ENCODE data around the gene FAM180A.
"Not testable (repeated sequence)": the region's sequence is repeated elsewhere in the genome, so short reads cannot be mapped to it uniquely, and the experiment has no call there.

Gene FAM180A

DNA sequence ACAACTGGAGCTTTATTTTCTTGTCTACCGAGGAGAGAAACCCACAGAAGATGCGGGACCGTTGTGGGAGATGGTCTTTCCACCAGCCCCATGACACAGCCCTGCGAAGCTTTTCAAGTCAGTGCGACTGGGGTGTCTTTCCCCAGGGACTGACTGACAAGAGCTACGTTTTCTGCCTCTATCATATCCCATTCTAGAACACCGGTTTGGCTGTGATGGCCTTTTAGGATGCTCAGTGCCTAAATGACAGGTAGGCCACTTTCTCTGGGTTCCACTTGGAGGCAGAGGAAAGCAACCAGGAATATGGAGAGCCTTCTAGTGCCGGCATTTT, 37.5 kb downstream of the FAM180A start:
- DNase-seq (no peak), ATAC-seq (replicated peaks) (no peak)
- no peaks in the 10 kb centered on the region for H3K27me3 Mint-ChIP-seq
- H3K36me3 Mint-ChIP-seq (ENCODE audit: insufficient read depth): no peaks in the 10 kb centered on the region
- no peak overlapping the region for H3K4me3 Mint-ChIP-seq
- H3K4me1 Mint-ChIP-seq (ENCODE audit: low read depth in 2 of 2): no peaks in the 10 kb centered on the region
- H3K27ac Mint-ChIP-seq: no peak overlapping the region
- H3K9me3 Mint-ChIP-seq: no peaks in the 10 kb centered on the region

DNA sequence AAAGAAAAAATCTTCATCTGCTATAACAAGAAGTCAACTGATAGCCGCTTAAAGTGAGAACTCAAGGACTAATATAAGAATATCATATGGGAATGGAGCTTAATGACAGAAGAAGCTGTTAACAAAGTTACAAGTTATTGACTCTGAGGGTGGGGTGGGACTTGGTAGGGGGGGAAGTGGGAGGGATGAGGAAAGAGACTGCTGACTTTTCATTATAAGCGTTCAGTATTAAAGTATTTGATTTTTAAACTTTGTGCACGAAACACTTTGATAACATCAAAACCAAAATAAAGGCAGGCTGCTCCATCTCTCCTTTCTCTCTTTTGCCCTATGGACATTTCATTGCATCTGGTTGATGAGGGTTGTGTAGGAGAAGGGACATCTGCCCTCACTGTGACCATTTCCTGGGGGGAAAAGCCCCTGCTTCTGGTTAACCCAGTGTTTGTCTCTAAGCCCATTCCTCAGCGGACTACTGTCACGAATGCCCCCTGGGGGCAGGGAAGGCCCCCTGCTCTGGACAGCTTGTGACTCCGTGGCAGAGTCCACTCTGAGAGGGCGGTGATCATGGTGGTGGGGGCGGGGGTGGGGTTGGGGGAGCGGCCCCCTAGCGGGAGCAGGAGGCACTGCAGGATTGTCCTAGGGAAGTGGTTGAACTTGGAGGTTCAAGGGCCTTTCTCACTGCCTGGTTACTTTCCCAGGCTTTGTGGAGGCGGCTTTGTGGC, 38.0 kb downstream of the FAM180A start:
- H3K27me3 Mint-ChIP-seq: no peaks in the 10 kb centered on the region
- no peaks in the 10 kb centered on the region for H3K9me3 Mint-ChIP-seq
- H3K27ac Mint-ChIP-seq: no peak overlapping the region
- H3K4me1 Mint-ChIP-seq (ENCODE audit: low read depth in 2 of 2): peaks cover 0 to 2% of the 10 kb centered on the region in 2 donors
- DNase-seq: peak in 1 of 3 experiments; percentile 4
- ATAC-seq (replicated peaks): no peak
- H3K36me3 Mint-ChIP-seq (ENCODE audit: insufficient read depth): no peaks in the 10 kb centered on the region
- H3K4me3 Mint-ChIP-seq: no peak overlapping the region

DNA sequence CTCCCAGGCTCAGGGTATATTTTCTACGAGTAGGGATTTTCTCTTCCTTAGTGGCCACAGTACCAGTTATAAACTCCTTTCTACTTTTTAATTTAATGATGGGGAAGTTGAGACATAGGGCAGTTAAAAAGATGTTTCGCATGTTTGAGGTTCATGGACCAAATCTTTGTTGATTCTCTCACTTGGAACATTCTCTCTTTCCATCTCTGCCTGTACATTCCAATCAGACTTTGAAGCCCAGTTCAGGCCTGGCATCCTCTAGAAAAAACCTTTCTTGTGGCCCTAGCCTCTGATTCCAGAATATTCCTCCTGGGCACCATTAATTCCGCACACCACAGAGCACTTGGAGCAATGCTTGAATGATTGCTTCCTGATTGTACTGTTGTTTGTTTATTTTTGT, 39.1 kb downstream of the FAM180A start:
- no peak overlapping the region for H3K27ac Mint-ChIP-seq
- no peaks in the 10 kb centered on the region for H3K36me3 Mint-ChIP-seq (ENCODE audit: insufficient read depth)
- ATAC-seq (replicated peaks) (no peak), DNase-seq (no peak)
- H3K4me3 Mint-ChIP-seq: no peak overlapping the region
- no peaks in the 10 kb centered on the region for H3K27me3 Mint-ChIP-seq
- no peaks in the 10 kb centered on the region for H3K9me3 Mint-ChIP-seq
- H3K4me1 Mint-ChIP-seq (ENCODE audit: low read depth in 2 of 2): peaks cover 0 to 3% of the 10 kb centered on the region in 2 donors

DNA sequence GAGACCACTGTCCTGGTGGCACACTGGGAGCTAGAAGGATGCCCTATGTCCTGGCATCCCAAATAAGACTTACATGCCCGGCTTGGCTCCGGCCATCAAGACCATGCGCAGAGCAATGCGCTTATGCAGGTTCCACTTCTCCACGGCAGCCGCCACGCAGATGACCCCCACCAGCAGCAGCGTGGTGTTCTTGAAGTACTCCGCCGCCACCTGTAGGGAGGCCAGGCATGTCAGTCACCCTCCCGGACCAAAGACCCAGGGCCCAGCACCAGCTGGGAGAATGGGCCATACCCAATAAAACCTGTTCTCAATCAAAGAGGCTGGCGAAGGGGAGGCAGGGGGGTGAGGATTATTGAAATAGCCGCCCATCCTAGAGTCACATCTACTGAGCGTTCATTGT, 40.6 kb downstream of the FAM180A start:
- ATAC-seq (replicated peaks): no peak

DNA sequence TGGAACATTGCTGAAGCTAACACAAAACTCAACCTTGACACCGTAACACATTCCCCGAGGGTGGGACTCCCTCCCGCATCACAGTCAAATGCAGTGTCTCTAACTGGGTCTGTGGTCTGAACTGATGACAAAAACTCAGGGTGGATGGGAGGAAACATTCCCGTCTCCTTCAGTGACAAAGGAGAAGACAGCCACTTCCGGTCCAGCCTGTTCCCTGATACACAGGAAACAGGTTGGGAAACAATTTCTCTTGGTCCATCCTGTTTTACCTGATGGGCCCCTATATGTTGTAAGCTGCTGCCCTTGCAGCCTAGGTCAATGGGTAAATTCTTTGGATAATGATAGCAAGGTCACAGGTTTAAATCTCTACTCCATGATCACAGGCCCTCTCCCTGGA, 41.0 kb downstream of the FAM180A start:
- no peaks in the 10 kb centered on the region for H3K36me3 Mint-ChIP-seq (ENCODE audit: insufficient read depth)
- H3K27ac Mint-ChIP-seq: no peak overlapping the region
- DNase-seq (no peak), ATAC-seq (replicated peaks) (no peak)
- H3K4me3 Mint-ChIP-seq: no peak overlapping the region
- H3K27me3 Mint-ChIP-seq: no peaks in the 10 kb centered on the region
- H3K9me3 Mint-ChIP-seq: no peaks in the 10 kb centered on the region
- H3K4me1 Mint-ChIP-seq (ENCODE audit: low read depth in 2 of 2): peaks cover 0 to 7% of the 10 kb centered on the region in 2 donors

More for the DNA sequence above, 40.6 kb downstream of the FAM180A start:
- Mint-ChIP-seq H3K4me1 (ENCODE audit: low read depth in 2 of 2) (peaks cover 0 to 7% of the 10 kb centered on the region in 2 donors), H3K27ac (no peak overlapping the region), H3K27me3 (no peaks in the 10 kb centered on the region), H3K4me3 (no peak overlapping the region), H3K9me3 (no peaks in the 10 kb centered on the region), H3K36me3 (ENCODE audit: insufficient read depth) (no peaks in the 10 kb centered on the region)
- no peak for DNase-seq

DNA sequence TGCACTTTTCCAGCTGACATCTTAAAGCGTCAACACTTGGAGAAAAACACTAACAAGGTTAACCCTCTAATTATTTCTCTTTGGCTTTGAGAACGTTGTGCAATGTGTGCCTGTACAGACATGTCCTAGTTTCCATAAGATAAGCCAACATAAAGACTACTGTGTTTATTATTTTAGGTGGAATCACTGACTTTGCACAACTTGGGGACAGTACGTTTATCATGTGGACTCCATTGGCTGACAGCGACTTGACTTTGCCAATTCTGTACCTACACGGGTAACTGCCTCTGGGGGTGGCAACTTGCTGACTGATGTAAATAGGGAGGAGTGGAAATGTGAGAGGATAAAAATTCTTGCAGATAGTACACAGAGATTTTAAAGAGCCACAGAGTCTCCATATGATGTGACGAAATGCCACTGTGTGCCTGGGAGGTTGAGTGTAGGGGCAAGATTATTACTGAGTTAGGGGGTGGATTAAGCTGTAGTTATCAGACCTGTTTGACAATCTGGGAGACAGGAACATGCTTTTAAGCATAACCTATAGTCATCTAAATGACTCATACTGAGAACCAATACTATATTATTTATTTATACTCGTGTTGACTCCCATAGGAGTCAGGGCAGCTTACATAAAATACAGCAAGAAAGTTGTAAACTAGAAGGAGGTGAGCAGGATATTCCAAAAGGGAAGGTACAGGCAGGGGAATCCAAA, 41.6 kb downstream of the FAM180A start:
- Mint-ChIP-seq H3K27me3 (no peaks in the 10 kb centered on the region), H3K27ac (no peak overlapping the region), H3K36me3 (ENCODE audit: insufficient read depth) (no peaks in the 10 kb centered on the region), H3K4me1 (ENCODE audit: low read depth in 2 of 2) (peaks cover 0 to 7% of the 10 kb centered on the region in 2 donors), H3K9me3 (no peaks in the 10 kb centered on the region), H3K4me3 (no peak overlapping the region)
- ATAC-seq (replicated peaks) (no peak), DNase-seq (no peak)

DNA sequence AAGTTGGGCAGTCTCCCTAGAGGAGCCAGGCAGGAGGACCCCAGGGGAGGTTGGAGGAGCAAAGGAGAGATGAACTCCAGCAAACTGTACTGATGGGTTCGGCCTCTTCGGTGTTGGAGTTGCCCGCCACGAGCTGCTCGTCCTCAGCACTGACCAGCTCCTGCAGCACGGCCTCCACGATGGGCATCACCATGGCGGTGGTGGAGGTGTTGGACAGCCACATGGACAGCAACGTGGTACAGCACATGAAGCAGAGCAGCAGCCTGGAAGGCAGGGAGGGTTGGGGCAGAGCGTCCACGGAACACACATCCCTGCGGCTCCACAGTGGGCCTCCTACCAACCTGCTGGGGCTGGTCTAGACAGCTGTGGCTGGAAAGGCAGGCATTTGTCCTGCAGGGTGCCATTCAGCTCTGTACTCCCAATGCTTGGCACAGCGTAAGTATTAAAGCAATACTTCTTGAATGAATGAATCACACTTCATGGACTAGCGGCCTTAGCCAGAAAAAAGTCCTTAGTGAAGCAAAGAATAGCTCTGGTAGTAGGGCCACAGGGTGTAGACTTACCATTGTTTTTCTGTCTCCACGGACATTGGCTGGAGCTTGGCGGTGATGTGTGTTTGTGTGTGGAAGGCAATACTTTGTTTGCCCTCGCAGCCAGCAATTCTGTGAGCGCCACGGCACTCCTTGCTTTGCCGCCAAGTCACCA, 42.4 kb downstream of the FAM180A start:
- peaks cover 0 to 7% of the 10 kb centered on the region in 2 donors for H3K4me1 Mint-ChIP-seq (ENCODE audit: low read depth in 2 of 2)
- DNase-seq (no peak), ATAC-seq (replicated peaks) (no peak)
- H3K4me3 Mint-ChIP-seq: no peak overlapping the region
- peak overlapping the region in 1 of 2 donors; percentile 10 for H3K27ac Mint-ChIP-seq
- no peaks in the 10 kb centered on the region for H3K9me3 Mint-ChIP-seq
- H3K36me3 Mint-ChIP-seq (ENCODE audit: insufficient read depth): no peaks in the 10 kb centered on the region
- no peaks in the 10 kb centered on the region for H3K27me3 Mint-ChIP-seq

DNA sequence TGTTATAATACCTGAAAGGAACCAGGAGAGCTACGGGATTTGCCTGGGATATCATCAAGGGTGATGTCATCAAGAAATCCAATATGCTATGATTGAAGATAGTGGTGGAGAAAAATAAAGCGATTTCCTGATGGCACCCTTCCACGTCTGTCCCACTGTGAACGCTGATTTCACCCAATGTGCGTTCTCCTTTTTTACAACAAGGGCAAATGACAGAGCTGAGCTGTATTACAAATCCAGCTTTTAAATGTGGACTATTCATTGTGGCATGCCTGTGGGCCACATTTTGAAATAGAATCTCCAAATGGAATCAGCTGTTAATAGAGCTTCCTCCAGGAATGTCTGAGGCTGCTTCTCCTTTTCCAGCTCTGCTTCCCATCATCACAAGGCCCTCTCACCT, 43.9 kb downstream of the FAM180A start:
- H3K27ac Mint-ChIP-seq: peak overlapping the region in 1 of 2 donors; percentile 11
- no peak for ATAC-seq (replicated peaks)
- H3K4me3 Mint-ChIP-seq: no peak overlapping the region
- H3K36me3 Mint-ChIP-seq (ENCODE audit: insufficient read depth): no peaks in the 10 kb centered on the region
- no peak for DNase-seq
- no peaks in the 10 kb centered on the region for H3K9me3 Mint-ChIP-seq
- no peaks in the 10 kb centered on the region for H3K27me3 Mint-ChIP-seq
- peaks cover 0 to 7% of the 10 kb centered on the region in 2 donors for H3K4me1 Mint-ChIP-seq (ENCODE audit: low read depth in 2 of 2)

DNA sequence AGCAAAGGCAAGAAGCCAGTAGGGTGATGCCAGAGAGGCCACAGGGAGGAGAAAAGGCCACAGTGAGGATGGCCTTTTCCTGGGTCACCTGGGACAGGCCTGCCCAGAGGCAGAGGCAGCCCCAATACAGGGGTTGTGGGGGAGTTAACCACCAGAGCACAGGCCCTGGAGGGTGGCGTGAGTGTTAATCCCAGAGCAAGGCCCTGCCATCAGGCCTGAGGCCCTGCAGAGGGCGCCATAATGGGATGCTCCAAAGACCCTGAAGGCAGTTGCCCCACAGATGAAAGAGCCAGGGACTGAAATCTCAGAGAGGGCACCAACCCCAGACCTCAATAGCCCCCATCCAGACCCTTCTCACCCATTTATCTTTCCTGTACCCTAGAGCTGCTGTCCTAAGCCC, 44.5 kb downstream of the FAM180A start:
- DNase-seq (no peak), ATAC-seq (replicated peaks) (no peak)
- no peaks in the 10 kb centered on the region for H3K36me3 Mint-ChIP-seq (ENCODE audit: insufficient read depth)
- no peak overlapping the region for H3K27ac Mint-ChIP-seq
- H3K4me3 Mint-ChIP-seq: no peak overlapping the region
- peaks cover 0 to 7% of the 10 kb centered on the region in 2 donors for H3K4me1 Mint-ChIP-seq (ENCODE audit: low read depth in 2 of 2)
- H3K9me3 Mint-ChIP-seq: no peaks in the 10 kb centered on the region
- H3K27me3 Mint-ChIP-seq: no peaks in the 10 kb centered on the region

DNA sequence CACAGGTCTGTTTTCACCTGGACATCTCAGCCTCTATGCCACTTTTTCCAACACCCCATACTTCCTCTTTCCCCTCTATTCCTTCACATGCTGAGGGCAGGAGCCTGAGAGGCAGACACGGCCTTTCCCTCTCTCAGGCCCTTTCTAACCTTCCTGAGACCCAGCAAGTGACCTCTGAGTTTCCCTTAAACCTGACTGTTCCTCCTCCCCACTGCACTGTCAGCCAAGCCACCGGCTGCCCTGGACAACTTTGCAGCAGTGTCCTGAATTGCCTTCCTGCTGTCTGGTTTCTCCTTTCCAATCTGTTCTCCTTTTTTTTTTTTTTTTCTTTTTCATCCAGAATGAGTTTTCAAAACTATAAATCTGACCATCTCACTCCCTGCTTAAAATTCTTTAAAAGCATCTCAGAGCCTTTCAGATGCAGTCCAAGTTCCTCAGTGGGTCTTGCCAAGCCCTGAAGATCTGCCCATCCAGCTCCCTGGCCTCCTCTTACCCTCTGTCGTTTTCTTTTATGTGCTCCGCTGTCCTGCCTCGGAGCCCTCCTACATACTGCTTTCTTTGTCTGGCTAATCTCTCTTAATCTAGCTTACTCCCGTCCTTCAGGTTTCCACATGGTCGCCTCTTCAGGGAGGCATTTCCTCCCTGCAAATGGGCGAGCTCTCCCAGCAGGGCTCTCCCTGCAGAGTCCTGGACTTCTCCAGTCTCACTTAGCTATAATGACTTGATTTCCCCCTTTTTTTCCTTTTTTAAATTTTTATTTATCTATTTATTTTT, 51.1 kb downstream of the FAM180A start:
- DNase-seq: no peak
- Mint-ChIP-seq H3K36me3 (ENCODE audit: insufficient read depth) (peaks cover 3% of the 10 kb centered on the region), H3K4me3 (no peak overlapping the region), H3K27ac (no peak overlapping the region), H3K4me1 (ENCODE audit: low read depth in 2 of 2) (no peaks in the 10 kb centered on the region), H3K9me3 (no peaks in the 10 kb centered on the region), H3K27me3 (no peaks in the 10 kb centered on the region)
- ATAC-seq (replicated peaks): no peak

DNA sequence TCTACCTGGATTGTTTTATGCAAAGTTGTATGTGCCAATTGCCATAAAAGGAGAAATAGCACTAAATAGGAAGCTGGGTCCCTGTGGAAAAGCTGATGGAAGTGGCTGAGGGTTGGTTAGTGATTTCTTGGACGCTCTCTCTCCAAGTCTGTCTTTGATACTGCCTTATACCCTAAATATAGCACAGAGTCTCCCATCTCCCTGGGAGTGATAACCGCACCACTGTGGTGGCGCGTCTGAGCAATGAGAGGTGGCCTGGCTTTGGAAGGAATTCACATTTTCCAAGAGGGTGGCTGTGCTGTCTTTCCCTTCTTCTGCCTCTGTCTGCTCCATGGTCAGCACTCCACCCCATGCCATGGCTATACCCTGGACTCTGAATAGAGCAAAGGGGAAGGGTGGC, 55.1 kb downstream of the FAM180A start:
- H3K27ac Mint-ChIP-seq: no peak overlapping the region
- H3K27me3 Mint-ChIP-seq: no peaks in the 10 kb centered on the region
- peaks cover 3% of the 10 kb centered on the region for H3K36me3 Mint-ChIP-seq (ENCODE audit: insufficient read depth)
- no peaks in the 10 kb centered on the region for H3K4me1 Mint-ChIP-seq (ENCODE audit: low read depth in 2 of 2)
- no peak for DNase-seq
- no peak for ATAC-seq (replicated peaks)
- no peak overlapping the region for H3K4me3 Mint-ChIP-seq
- no peaks in the 10 kb centered on the region for H3K9me3 Mint-ChIP-seq

DNA sequence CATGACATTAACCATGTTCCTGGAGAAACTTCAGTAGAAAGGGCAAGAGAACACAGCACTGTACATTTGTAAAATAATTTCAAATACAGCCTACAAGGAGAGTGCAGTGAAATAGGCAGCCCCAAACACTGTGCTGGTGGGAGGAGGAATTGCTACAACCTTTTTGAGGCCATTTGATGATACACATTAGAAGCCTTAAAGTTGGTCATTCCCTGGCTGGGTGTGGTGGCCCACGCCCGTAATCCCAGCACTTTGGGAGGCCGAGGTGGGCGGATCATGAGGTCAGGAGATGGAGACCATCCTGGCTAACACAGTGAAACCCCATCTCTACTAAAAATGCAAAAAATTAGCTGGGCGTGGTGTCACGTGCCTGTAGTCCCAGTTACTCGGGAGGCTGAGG, 56.0 kb downstream of the FAM180A start:
- not testable (repeated sequence) for H3K4me1 Mint-ChIP-seq (ENCODE audit: low read depth in 2 of 2); H3K9me3 Mint-ChIP-seq; H3K36me3 Mint-ChIP-seq (ENCODE audit: insufficient read depth); ATAC-seq (replicated peaks); DNase-seq; H3K27ac Mint-ChIP-seq; H3K27me3 Mint-ChIP-seq; H3K4me3 Mint-ChIP-seq

DNA sequence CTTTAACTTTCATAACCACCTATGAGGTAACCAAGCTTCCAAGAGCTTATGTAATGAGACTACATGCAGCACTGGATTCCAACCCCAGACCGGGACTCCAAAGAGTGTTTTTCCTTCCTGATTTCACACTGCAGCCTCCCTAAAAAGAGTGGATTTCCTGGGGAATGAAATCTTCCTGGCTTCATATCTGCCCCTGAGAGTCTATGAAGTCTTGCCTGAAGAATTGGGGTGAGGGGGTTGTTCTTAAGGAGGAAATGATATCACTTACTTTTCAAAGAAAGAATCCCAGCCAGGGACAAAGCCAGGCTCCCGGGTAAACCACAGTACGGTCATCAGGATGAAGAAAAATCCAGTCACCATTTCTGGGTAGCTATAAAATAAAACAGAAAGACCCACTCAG, 56.6 kb downstream of the FAM180A start:
- no peak for DNase-seq
- ATAC-seq (replicated peaks): no peak
- Mint-ChIP-seq H3K4me3 (no peak overlapping the region), H3K4me1 (ENCODE audit: low read depth in 2 of 2) (no peaks in the 10 kb centered on the region), H3K9me3 (no peaks in the 10 kb centered on the region), H3K27me3 (no peaks in the 10 kb centered on the region), H3K36me3 (ENCODE audit: insufficient read depth) (no peaks in the 10 kb centered on the region), H3K27ac (no peak overlapping the region)
